Spleen (tissue), 11 donors: Measurements from ENCODE around the gene DYRK1A. TPM values are rescaled to one million over a fixed set of nuclear protein-coding genes. Genes with fewer than 3 reads are reported as not detected.

Source experiments
- DNase-seq: peaks from one replicate; pipeline ENCODE4 v3.0.0-alpha.2; 2020
- H3K27ac ChIP-seq, 8 donors: fragments of 200-600 bp; sonication (generic) in 7 of 8; 1 replicate in 4 of 8; 2 replicates in 4 of 8; pipeline versions ENCODE4 v1.5.0 to v1.8.0; 2016 to 2021; ENCODE audit warnings: inconsistent platforms in 4 of 8, mild to moderate bottlenecking in 4 of 8, moderate library complexity in 1 of 8
- H3K27me3 ChIP-seq, 7 donors: fragments of 200-600 bp; sonication (generic) in 6 of 7; replicated peaks in 1 of 7; 1 replicate in 4 of 7; 2 replicates in 3 of 7; pipeline versions ENCODE4 v1.5.0 to v1.8.0; 2016 to 2021; ENCODE audit warnings: inconsistent platforms in 3 of 7, mild to moderate bottlenecking in 1 of 7
- H3K36me3 ChIP-seq, 6 donors: fragments of 200-600 bp; sonication (generic) in 5 of 6; 1 replicate in 4 of 6; 2 replicates in 2 of 6; pipeline versions ENCODE4 v1.5.0 to v1.8.0; 2016 to 2021; ENCODE audit warnings: inconsistent platforms in 2 of 6
- H3K4me1 ChIP-seq, 6 donors: fragments of 200-600 bp; sonication (generic) in 5 of 6; 1 replicate in 3 of 6; 2 replicates in 3 of 6; pipeline versions ENCODE4 v1.5.0 to v1.8.0; 2016 to 2021; ENCODE audit warnings: inconsistent platforms in 3 of 6
- H3K4me3 ChIP-seq, 8 donors: fragments of 200-600 bp; sonication (generic) in 7 of 8; 1 replicate in 4 of 8; 2 replicates in 4 of 8; pipeline versions ENCODE4 v1.5.0 to v1.8.0; 2016 to 2021; ENCODE audit warnings: inconsistent platforms in 4 of 8, mild to moderate bottlenecking in 4 of 8, moderate library complexity in 2 of 8
- H3K9me3 ChIP-seq, 8 donors: fragments of 200-600 bp; sonication (generic) in 7 of 8; 1 replicate in 4 of 8; 2 replicates in 4 of 8; pipeline versions ENCODE4 v1.5.0 to v1.8.0; 2016 to 2021; ENCODE audit warnings: inconsistent platforms in 4 of 8
- CTCF ChIP-seq, 11 experiments: fragments of 200-600 bp in 7 of 11; fragments of 450-650 bp in 4 of 11; sonication (generic) in 4 of 11; IDR thresholded peaks in 8 of 11; conservative IDR thresholded peaks in 3 of 11; 1 replicate in 7 of 11; 2 replicates in 4 of 11; pipeline versions ENCODE4 v1.4.0 to v1.8.0; 2016 to 2021; ENCODE audit warnings: antibody characterized with exemption in 11 of 11, inconsistent platforms in 4 of 11, mild to moderate bottlenecking in 1 of 11
- POLR2A ChIP-seq, 3 donors: fragments of 450-650 bp; IDR thresholded peaks; one replicate each; pipeline ENCODE4 v1.5.1; 2017; ENCODE audit warnings: antibody characterized with exemption in 3 of 3, mild to moderate bottlenecking in 1 of 3
- POLR2AphosphoS5 ChIP-seq, 3 donors: sonication (generic); formaldehyde crosslinking; IDR thresholded peaks; one replicate each; pipeline ENCODE4 v1.5.1; 2017; ENCODE audit warnings: antibody characterized with exemption in 3 of 3
- WGBS, 5 donors: extraction: QIAGEN DNeasy Blood & Tissue Kit in 3 of 5; methylation state at CpG; one replicate each; pipeline versions ENCODE4 v1.1.5 to v1.1.7; 2013 to 2018; 5-methylcytosine and 5-hydroxymethylcytosine counted together
- intact Hi-C: fragments of 100-400 bp; cut with DNase I; formaldehyde crosslinking; loops from one replicate; pipeline ENCODE4 v1.15.0; 2023; ENCODE audit warnings: low total_unique reads
- polyA plus RNA-seq, 3 donors: library from polyadenylated mRNA; stranded (reverse); fragments of 200-250 nt; gene quantifications; one replicate each; pipeline ENCODE4 v1.2.1, GENCODE V29; 2013
- total RNA-seq, 7 donors: library from RNA; depleted of rRNA in 3 of 7; stranded (reverse); fragments of >200 nt in 3 of 7; fragmentation: NEBNext Ultra II Directional in 4 of 7; extraction: Animal tissue kit (Norgen Biotek cat#: 25700) in 4 of 7; gene quantifications; one replicate each; pipeline versions ENCODE4 v1.1.0 to v1.2.1, GENCODE V29; 2016 to 2021
- donor health status: healthy with polysubstance abuse.
- donor health status: DM: no; HTN: no; CAD: no; lungs with moderate emphysema.
- donor health status: DM: no; HTN: no; CAD: no.
- donor health status: Bipolar disorder and iron deficiency.
- donor health status: healthy.
- donor health status: DM: no; HTN: no; CAD: no.
- donor health status: DM: yes; HTN: yes; CAD: no.

DYRK1A gene
- total and polyA plus RNA-seq, 10 donors = 21.9 to 115 (median 95.1) TPM

DNA sequence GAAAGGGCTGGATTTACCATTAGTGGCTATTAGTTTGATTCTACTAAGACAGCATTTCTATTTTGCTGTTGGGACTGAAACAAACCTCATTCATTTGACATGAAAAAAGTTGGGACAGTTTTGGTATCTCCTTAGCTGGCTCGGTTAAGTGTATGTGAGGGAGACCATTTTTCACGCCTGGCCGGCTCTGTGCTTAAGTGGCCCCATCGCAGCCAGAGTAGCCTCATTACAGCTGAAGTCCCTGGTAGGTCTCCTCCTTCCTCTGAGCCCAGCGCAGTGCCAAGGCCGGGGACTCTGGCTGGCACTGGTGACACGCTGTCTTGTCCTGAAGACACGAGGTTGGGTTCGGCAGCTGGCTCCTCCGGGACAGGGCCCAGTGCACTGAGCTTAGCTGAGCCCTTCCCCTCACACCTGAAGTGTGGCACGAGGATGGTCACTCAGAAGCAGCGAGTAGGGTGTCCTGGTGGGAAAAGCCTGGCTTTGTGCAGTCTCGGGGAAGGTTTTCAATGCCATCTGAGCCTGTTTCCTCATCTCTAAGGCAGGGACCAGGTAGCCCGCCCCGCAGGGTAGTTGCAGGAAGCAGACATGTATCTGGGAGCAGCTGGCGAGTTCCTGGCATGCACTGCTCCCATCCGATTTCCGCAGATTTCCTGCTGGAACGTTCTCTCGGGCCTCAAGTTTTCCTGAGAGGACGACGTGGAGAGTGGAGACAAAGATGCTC is 196.5 kb downstream of the DYRK1A start:
- Histone ChIP-seq H3K27ac (peak overlapping the region; percentile 78 to 95 (median 94)), H3K36me3 (no peaks in the 10 kb centered on the region), H3K9me3 (no peaks in the 10 kb centered on the region), H3K4me1 (peaks cover 6 to 31% (median 18%) of the 10 kb centered on the region in 6 donors), H3K27me3 (no peaks in the 10 kb centered on the region), H3K4me3 (peak overlapping the region; percentile 56 to 86 (median 82))
- intact Hi-C loops = loop anchor here (10.0 kb wide), 1 partner anchor 298 kb away; the partner anchor contains the start of gene VPS26C
- peak; percentile 85 for DNase-seq
- TF ChIP-seq CTCF (IDR thresholded peaks at IDR 0.05 in 8 of 11, conservative IDR thresholded peaks at IDR 0.05 in 3 of 11) = no peak
- TF ChIP-seq POLR2AphosphoS5 (IDR thresholded peaks at IDR 0.05) = no peak
- WGBS, 5 donors = 48 to 55% (median 53%) methylated on average over 22 of the region's 22 CpGs

DNA sequence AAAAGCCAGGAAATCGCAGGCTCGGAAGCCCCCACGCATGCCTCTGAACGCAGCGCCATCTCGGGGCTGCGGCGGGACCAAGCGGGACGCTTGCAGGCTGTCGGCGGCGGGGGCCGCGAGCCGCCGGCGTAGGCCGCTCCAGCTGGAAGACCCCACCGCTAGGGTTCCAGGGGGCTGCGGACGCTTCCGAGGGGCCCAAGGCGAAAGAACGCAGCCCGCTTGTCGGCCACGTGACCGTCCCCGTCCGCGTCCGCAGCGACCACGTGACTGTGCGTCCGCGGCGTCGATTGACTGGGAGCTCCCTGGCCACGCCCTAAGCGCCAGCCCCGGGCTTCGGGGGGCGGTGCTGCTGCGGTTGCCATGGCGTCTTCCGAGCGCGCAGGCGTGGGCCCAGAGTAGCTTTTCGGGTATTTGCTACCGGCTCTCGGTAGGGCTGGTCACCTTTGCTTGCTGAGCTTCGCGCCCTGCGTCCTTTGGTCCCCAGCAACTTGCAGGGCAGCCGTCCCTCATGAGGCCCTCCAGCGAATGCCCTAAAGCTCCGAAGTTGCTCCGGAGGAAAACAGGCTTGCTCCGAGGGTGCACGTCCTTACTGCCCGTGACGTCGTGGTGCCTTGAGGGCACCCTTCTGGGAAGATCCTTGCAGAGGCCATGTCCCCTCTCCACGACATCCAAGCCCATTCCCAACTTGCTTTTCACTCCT is 197.2 kb downstream of the DYRK1A start:
- intact Hi-C loops = loop anchor here (10.0 kb wide), 1 partner anchor 299 kb away; the partner anchor contains the start of gene VPS26C
- H3K4me3 ChIP-seq = peak overlapping the region; percentile 56 to 86 (median 82)
- TF ChIP-seq POLR2AphosphoS5 (IDR thresholded peaks at IDR 0.05) (peak; percentile 92 to 94 (median 93)), POLR2A (IDR thresholded peaks at IDR 0.05) (peak in 1 of 3 donors; percentile 5), CTCF (IDR thresholded peaks at IDR 0.05 in 8 of 11, conservative IDR thresholded peaks at IDR 0.05 in 3 of 11) (peak in 10 of 11 experiments; percentile 39 to 69 (median 47))
- DNase-seq = peak; percentile 99
- H3K9me3 ChIP-seq = no peaks in the 10 kb centered on the region
- H3K4me1 ChIP-seq = peaks cover 6 to 31% (median 18%) of the 10 kb centered on the region in 6 donors
- H3K36me3 ChIP-seq = no peaks in the 10 kb centered on the region
- H3K27me3 ChIP-seq = no peaks in the 10 kb centered on the region
- H3K27ac ChIP-seq = peak overlapping the region; percentile 78 to 95 (median 94)
- 0 to 3% (median 0%) methylated on average over 23 to 67 of the region's 67 CpGs for WGBS, 5 donors

- no peak for TF ChIP-seq POLR2A (IDR thresholded peaks at IDR 0.05)
- TF ChIP-seq POLR2AphosphoS5 (IDR thresholded peaks at IDR 0.05) = no peak
- no peak for TF ChIP-seq CTCF (IDR thresholded peaks at IDR 0.05 in 8 of 11, conservative IDR thresholded peaks at IDR 0.05 in 3 of 11)
- peak overlapping the region; percentile 78 to 95 (median 94) for H3K27ac ChIP-seq
- peaks cover 6 to 31% (median 18%) of the 10 kb centered on the region in 6 donors for H3K4me1 ChIP-seq
- no peaks in the 10 kb centered on the region for H3K27me3 ChIP-seq
- no peaks in the 10 kb centered on the region for H3K36me3 ChIP-seq
- WGBS, 5 donors = 11 to 27% (median 19%) methylated on average over 13 to 14 of the region's 14 CpGs
- no peaks in the 10 kb centered on the region for H3K9me3 ChIP-seq
- intact Hi-C loops = loop anchor here (10.0 kb wide), 1 partner anchor 300 kb away; the partner anchor contains the start of gene VPS26C
- DNase-seq = peak; percentile 89
- peak overlapping the region; percentile 56 to 86 (median 82) for H3K4me3 ChIP-seq
Measured at GRCh38 chr21:37564341-37564923, 197.9 kb downstream of the DYRK1A start.
